ENCODE data around the gene GALNT13. TPM values are rescaled to one million over a fixed set of nuclear protein-coding genes. Genes with fewer than 3 reads are reported as not detected.

The GALNT13 gene
- total RNA-seq, 6 experiments from 2014 or later = not detected

GRCh38 chr2:154133823-154134222 is 262.1 kb downstream of the GALNT13 start:
- Mint-ChIP-seq H3K27ac (no peak overlapping the region), H3K4me1 (ENCODE audit: low read depth) (no peaks in the 10 kb centered on the region), H3K27me3 (ENCODE audit: insufficient read depth) (no peaks in the 10 kb centered on the region), H3K36me3 (ENCODE audit: low read depth) (no peaks in the 10 kb centered on the region; the same call in 1 of the 2 replicates), H3K9me3 (peaks cover 23% of the 10 kb centered on the region), H3K4me3 (no peak overlapping the region)
- DNase-seq = no peak
- no peak for TF ChIP-seq CTCF (IDR thresholded peaks at IDR 0.05)

- H3K9me3 Mint-ChIP-seq = no peaks in the 10 kb centered on the region; the same call in 1 of the 2 replicates
- H3K27ac Mint-ChIP-seq = no peak overlapping the region
- no peaks in the 10 kb centered on the region for H3K36me3 Mint-ChIP-seq (ENCODE audit: low read depth)
- H3K27me3 Mint-ChIP-seq (ENCODE audit: insufficient read depth) = no peaks in the 10 kb centered on the region
- DNase-seq = no peak
- TF ChIP-seq CTCF (IDR thresholded peaks at IDR 0.05) = no peak
- no peak overlapping the region for H3K4me3 Mint-ChIP-seq
- no peaks in the 10 kb centered on the region for H3K4me1 Mint-ChIP-seq (ENCODE audit: low read depth)
Measured at GRCh38 chr2:154140249-154141025, 268.7 kb downstream of the GALNT13 start.

- Mint-ChIP-seq H3K27me3 (ENCODE audit: insufficient read depth) (no peaks in the 10 kb centered on the region), H3K9me3 (peaks cover 4% of the 10 kb centered on the region), H3K4me3 (no peak overlapping the region), H3K36me3 (ENCODE audit: low read depth) (no peaks in the 10 kb centered on the region), H3K27ac (no peak overlapping the region), H3K4me1 (ENCODE audit: low read depth) (no peaks in the 10 kb centered on the region)
- DNase-seq = no peak
- TF ChIP-seq CTCF (IDR thresholded peaks at IDR 0.05) = no peak
Measured at GRCh38 chr2:154142480-154142879, 270.8 kb downstream of the GALNT13 start.

GRCh38 chr2:154143105-154143504 is 271.4 kb downstream of the GALNT13 start:
- H3K27ac Mint-ChIP-seq = no peak overlapping the region
- no peaks in the 10 kb centered on the region for H3K27me3 Mint-ChIP-seq (ENCODE audit: insufficient read depth)
- no peaks in the 10 kb centered on the region for H3K36me3 Mint-ChIP-seq (ENCODE audit: low read depth)
- no peak overlapping the region for H3K4me3 Mint-ChIP-seq
- DNase-seq = no peak
- H3K4me1 Mint-ChIP-seq (ENCODE audit: low read depth) = no peaks in the 10 kb centered on the region
- peaks cover 4% of the 10 kb centered on the region for H3K9me3 Mint-ChIP-seq
- TF ChIP-seq CTCF (IDR thresholded peaks at IDR 0.05) = no peak

- no peak overlapping the region for H3K27ac Mint-ChIP-seq
- H3K36me3 Mint-ChIP-seq (ENCODE audit: low read depth) = no peaks in the 10 kb centered on the region; the same call in 1 of the 2 replicates
- no peaks in the 10 kb centered on the region for H3K4me1 Mint-ChIP-seq (ENCODE audit: low read depth)
- no peak for DNase-seq
- no peaks in the 10 kb centered on the region for H3K27me3 Mint-ChIP-seq (ENCODE audit: insufficient read depth)
- TF ChIP-seq CTCF (IDR thresholded peaks at IDR 0.05) = no peak
- H3K9me3 Mint-ChIP-seq = peaks cover 35% of the 10 kb centered on the region
- no peak overlapping the region for H3K4me3 Mint-ChIP-seq
Measured at GRCh38 chr2:154158101-154158500, 286.4 kb downstream of the GALNT13 start.
